ENCODE measurements around the gene MRGPRF.

Gene MRGPRF

DNA sequence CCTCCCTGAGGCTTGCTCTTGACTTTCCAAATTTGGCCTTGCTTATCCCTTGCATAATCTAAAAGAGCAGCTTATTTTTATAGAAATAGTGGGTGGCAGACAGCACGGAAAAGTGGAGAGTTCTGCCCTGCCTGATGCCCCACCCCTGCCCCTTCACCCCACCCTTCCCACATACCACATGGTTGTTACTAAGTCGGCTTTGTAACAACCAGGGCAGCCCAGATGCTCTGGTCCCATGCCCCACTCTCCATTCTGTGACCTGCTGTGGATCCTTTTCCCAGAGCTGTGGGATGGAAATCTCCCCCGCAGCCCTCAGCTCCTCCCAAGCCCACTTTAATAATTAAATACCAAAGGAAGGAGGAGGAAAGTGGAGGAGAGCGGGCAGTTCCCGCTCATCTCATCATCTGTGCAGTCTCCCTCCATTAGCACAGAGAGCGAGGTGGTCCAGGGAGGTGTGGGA lies 10.9 kb downstream of the MRGPRF start:
- H4K20me1 ChIP-seq (ENCODE audit: insufficient read depth, low read length, poor library complexity, severe bottlenecking) = no peaks in the 10 kb centered on the region
- H3K4me3 ChIP-seq (ENCODE audit: low read length, poor library complexity, severe bottlenecking) = no peak overlapping the region
- no peak overlapping the region for H3K9ac ChIP-seq (ENCODE audit: low read depth, low read length, poor library complexity, severe bottlenecking)
- no peaks in the 10 kb centered on the region for H3K4me1 ChIP-seq (ENCODE audit: insufficient read depth, low read length, poor library complexity, severe bottlenecking)
- H3K79me2 ChIP-seq (ENCODE audit: insufficient read depth, low read length) = no peaks in the 10 kb centered on the region
- TF ChIP-seq EZH2phosphoT487 (IDR thresholded peaks at IDR 0.05; ENCODE audit: borderline replicate concordance) (no peak), CTCF (conservative IDR thresholded peaks at IDR 0.05; ENCODE audit: low read length) (no peak)
- no peaks in the 10 kb centered on the region for H3F3A ChIP-seq (ENCODE audit: low read depth)
- H2AFZ ChIP-seq (ENCODE audit: low read length) = no peak overlapping the region
- H3K4me2 ChIP-seq (ENCODE audit: low read depth, low read length, poor library complexity, severe bottlenecking) = no peak overlapping the region
- H3K36me3 ChIP-seq (ENCODE audit: insufficient read depth, low read length) = no peaks in the 10 kb centered on the region
- no peaks in the 10 kb centered on the region for H3K9me3 ChIP-seq (ENCODE audit: insufficient read depth, low read depth, low read length)
- no peaks in the 10 kb centered on the region for H3K9me2 ChIP-seq (replicated peaks; ENCODE audit: low read depth, low read length)
- no peaks in the 10 kb centered on the region for H3K27me3 ChIP-seq (ENCODE audit: insufficient read depth, low read length, poor library complexity, severe bottlenecking)

- H3K79me2 ChIP-seq (ENCODE audit: insufficient read depth, low read length) = no peaks in the 10 kb centered on the region
- no peaks in the 10 kb centered on the region for H3F3A ChIP-seq (ENCODE audit: low read depth)
- H3K27me3 ChIP-seq (ENCODE audit: insufficient read depth, low read length, poor library complexity, severe bottlenecking) = no peaks in the 10 kb centered on the region
- H3K4me3 ChIP-seq (ENCODE audit: low read length, poor library complexity, severe bottlenecking) = no peak overlapping the region
- no peak overlapping the region for H3K9ac ChIP-seq (ENCODE audit: low read depth, low read length, poor library complexity, severe bottlenecking)
- H2AFZ ChIP-seq (ENCODE audit: low read length) = no peak overlapping the region
- no peaks in the 10 kb centered on the region for H3K4me1 ChIP-seq (ENCODE audit: insufficient read depth, low read length, poor library complexity, severe bottlenecking)
- TF ChIP-seq CTCF (conservative IDR thresholded peaks at IDR 0.05; ENCODE audit: low read length) = no peak
- no peaks in the 10 kb centered on the region for H3K9me3 ChIP-seq (ENCODE audit: insufficient read depth, low read depth, low read length)
- H3K4me2 ChIP-seq (ENCODE audit: low read depth, low read length, poor library complexity, severe bottlenecking) = no peak overlapping the region
- no peaks in the 10 kb centered on the region for H4K20me1 ChIP-seq (ENCODE audit: insufficient read depth, low read length, poor library complexity, severe bottlenecking)
- no peaks in the 10 kb centered on the region for H3K36me3 ChIP-seq (ENCODE audit: insufficient read depth, low read length)
- H3K9me2 ChIP-seq (replicated peaks; ENCODE audit: low read depth, low read length) = no peaks in the 10 kb centered on the region
Measured at GRCh38 chr11:69001243-69002081, 11.6 kb downstream of the MRGPRF start.

DNA sequence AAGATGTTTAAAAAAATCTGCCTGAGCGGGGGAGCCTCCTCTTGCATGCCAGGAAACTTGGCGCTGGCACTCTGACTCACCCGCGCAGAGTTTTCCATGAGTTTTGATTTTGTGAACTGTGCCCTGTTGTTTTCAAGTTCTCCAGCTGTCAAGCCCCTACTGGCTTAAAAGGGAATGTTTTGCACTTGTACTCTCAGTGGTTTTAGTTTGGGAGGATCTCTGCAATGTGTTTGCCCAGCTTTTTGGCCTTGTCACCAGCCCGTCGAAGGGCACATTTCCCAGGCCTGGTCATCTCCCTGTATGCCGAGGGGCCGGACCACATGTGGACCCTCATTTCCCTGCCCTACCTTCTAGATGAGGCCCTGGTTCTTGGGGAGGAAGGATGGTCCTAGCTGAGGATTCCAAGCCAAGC lies 12.2 kb downstream of the MRGPRF start:
- Histone ChIP-seq H3K4me2 (ENCODE audit: low read depth, low read length, poor library complexity, severe bottlenecking) (no peak overlapping the region), H2AFZ (ENCODE audit: low read length) (no peak overlapping the region), H3K9me3 (ENCODE audit: insufficient read depth, low read depth, low read length) (no peaks in the 10 kb centered on the region), H3K36me3 (ENCODE audit: insufficient read depth, low read length) (no peaks in the 10 kb centered on the region), H3K4me1 (ENCODE audit: insufficient read depth, low read length, poor library complexity, severe bottlenecking) (no peaks in the 10 kb centered on the region), H3K9me2 (replicated peaks; ENCODE audit: low read depth, low read length) (no peaks in the 10 kb centered on the region), H3K9ac (ENCODE audit: low read depth, low read length, poor library complexity, severe bottlenecking) (no peak overlapping the region), H3K4me3 (ENCODE audit: low read length, poor library complexity, severe bottlenecking) (no peak overlapping the region), H3K79me2 (ENCODE audit: insufficient read depth, low read length) (no peaks in the 10 kb centered on the region), H3K27me3 (ENCODE audit: insufficient read depth, low read length, poor library complexity, severe bottlenecking) (no peaks in the 10 kb centered on the region), H3F3A (ENCODE audit: low read depth) (no peaks in the 10 kb centered on the region), H4K20me1 (ENCODE audit: insufficient read depth, low read length, poor library complexity, severe bottlenecking) (no peaks in the 10 kb centered on the region)
- no peak for TF ChIP-seq EZH2phosphoT487 (IDR thresholded peaks at IDR 0.05; ENCODE audit: borderline replicate concordance)
- TF ChIP-seq CTCF (conservative IDR thresholded peaks at IDR 0.05; ENCODE audit: low read length) = 0 out of 2 replicates have a peak, but pooled peaks have one; percentile 30

All from Loucy (cell line).